ENCODE results near the gene COPA. TPM values are rescaled to one million over a fixed set of nuclear protein-coding genes. Genes with fewer than 3 reads are reported as not detected.

Gene COPA
- total RNA-seq, 1 donor = 220 TPM

GRCh38 chr1:160361814-160362167 lies 18.7 kb upstream of the COPA start:
- TF ChIP-seq CTCF (IDR thresholded peaks at IDR 0.05; ENCODE audit: insufficient read depth, low read length) = no peak
- no peak overlapping the region for H3K4me3 ChIP-seq (ENCODE audit: low read depth, low read length)
- no peak for DNase-seq (ENCODE audit: low read depth)

- DNase-seq (ENCODE audit: low read depth) = no peak
- no peak overlapping the region for H3K4me3 ChIP-seq (ENCODE audit: low read depth, low read length)
- no peak for TF ChIP-seq CTCF (IDR thresholded peaks at IDR 0.05; ENCODE audit: insufficient read depth, low read length)
These were observed 18.1 kb upstream of the COPA start for GRCh38 chr1:160361199-160361598.

- H3K4me3 ChIP-seq (ENCODE audit: low read depth, low read length) = no peak overlapping the region
- TF ChIP-seq CTCF (IDR thresholded peaks at IDR 0.05; ENCODE audit: insufficient read depth, low read length) = no peak
- no peak for DNase-seq (ENCODE audit: low read depth)
These were observed 17.2 kb upstream of the COPA start for GRCh38 chr1:160360227-160360695.

- DNase-seq (ENCODE audit: low read depth) = peak; percentile 13
- no peak for TF ChIP-seq CTCF (IDR thresholded peaks at IDR 0.05; ENCODE audit: insufficient read depth, low read length)
These were observed 16.6 kb upstream of the COPA start for GRCh38 chr1:160359559-160360226.

GRCh38 chr1:160358073-160358472 lies 15.0 kb upstream of the COPA start:
- no peak for TF ChIP-seq CTCF (IDR thresholded peaks at IDR 0.05; ENCODE audit: insufficient read depth, low read length)
- no peak overlapping the region for H3K4me3 ChIP-seq (ENCODE audit: low read depth, low read length)
- no peak for DNase-seq (ENCODE audit: low read depth)

More at GRCh38 chr1:160359559-160360226, 16.6 kb upstream of the COPA start:
- H3K4me3 ChIP-seq (ENCODE audit: low read depth, low read length) = no peak overlapping the region

- no peak for DNase-seq (ENCODE audit: low read depth)
- H3K4me3 ChIP-seq (ENCODE audit: low read depth, low read length) = no peak overlapping the region
- no peak for TF ChIP-seq CTCF (IDR thresholded peaks at IDR 0.05; ENCODE audit: insufficient read depth, low read length)
These were observed 14.4 kb upstream of the COPA start for GRCh38 chr1:160357286-160358002.
